ENCODE data around the gene SKIL.

- TF ChIP-seq CTCF (IDR thresholded peaks at IDR 0.05) = no peak
- no peak for TF ChIP-seq POLR2AphosphoS5 (IDR thresholded peaks at IDR 0.05; ENCODE audit: insufficient read depth in 1 of 2, low read depth in 1 of 2)
Measured at GRCh38 chr3:170361711-170362110, 4.2 kb downstream of the SKIL start.
